Measurements from ENCODE around the gene CPXM2.

Gene CPXM2

DNA sequence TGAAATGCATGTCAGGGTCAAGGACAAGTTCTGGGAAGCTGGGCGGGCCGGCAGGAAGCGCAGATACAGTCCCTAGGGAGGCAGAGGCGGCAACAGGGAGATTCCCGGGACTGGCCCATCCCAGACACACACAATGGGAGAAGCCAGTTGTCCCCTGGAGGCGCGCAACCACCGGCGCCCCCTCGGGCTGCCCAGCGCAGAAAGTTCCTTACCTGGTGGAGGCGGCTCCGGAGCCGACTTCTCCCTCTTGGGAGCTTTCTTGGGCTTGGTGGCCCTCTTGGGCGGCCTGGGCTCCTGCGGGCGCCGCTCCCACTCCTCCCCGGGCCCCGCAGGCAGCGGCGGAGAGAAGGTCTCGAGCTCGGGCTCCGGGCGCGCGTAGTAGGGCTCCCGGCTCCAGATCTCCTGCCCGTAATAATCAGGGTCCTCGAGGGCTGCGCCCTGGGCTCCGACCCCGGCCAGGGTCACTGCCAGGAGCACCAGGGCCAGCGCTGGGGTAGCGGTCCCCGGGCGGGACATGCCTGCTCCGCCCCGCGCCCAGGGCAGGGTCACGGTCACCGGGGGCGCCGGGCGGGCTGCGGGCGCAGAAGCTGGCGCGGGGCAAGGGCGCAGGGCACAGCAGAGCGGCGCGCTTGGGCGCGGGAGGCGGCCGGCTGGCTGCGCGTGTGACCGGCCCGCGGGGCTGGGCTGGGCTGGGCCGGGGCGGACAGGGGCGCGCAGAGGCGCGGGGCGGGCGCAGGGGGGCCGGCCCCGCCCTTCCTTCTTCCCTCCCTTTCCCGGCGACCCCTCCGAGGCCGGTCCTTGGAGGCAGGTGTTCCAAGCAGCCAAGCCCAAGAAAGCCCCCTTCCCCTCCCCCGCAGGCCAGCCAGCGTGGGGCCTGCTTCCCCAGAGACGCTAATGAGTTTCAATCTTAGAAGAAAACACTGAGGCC lies at the start of gene CPXM2:
CPXM2 (minus strand) TSS at position 664 of the 928 bp plus-strand sequence; CDS start at position 516, 148 bp downstream.
- DNase-seq, result no peak

DNA sequence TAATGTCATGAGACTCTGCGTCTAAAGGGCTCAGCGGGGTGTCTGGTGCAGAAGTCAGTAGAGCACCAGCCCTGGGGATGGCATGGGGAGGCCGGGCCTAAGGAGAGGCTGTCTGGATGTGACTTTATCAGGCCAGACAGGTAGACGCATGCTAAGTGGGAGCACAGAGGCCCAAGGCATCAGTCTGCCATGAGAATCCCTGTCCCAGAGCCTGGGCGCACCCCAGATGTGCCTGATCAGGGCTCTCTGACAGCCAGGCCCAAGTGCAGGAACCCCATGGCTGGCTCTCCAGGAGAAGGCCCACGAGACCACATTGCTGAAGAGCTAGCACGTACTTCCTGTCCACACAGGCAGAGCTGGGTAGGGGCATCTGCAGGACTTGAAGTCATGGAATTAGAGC lies 48.0 kb upstream of the CPXM2 start:
- DNase-seq, result no peak

DNA sequence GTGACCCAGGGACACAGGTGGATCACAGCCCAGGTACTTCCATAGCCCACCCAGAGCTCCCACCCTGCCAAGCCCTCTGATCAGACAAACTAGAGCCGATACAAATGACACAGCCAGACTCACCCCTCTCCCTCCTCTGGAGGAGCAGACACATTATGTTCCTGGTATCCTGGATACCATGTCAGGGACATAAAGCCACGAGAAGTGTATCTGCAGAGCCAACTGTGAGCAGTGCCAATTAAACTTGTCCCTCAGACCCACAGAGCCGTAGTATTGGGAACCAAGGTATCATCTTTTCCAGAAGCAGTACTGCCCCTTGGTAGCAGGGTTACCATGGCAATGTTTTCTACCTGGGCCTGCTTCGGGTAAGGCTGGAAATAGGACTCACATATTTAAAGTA lies 47.3 kb upstream of the CPXM2 start:
- no peak for DNase-seq

DNA sequence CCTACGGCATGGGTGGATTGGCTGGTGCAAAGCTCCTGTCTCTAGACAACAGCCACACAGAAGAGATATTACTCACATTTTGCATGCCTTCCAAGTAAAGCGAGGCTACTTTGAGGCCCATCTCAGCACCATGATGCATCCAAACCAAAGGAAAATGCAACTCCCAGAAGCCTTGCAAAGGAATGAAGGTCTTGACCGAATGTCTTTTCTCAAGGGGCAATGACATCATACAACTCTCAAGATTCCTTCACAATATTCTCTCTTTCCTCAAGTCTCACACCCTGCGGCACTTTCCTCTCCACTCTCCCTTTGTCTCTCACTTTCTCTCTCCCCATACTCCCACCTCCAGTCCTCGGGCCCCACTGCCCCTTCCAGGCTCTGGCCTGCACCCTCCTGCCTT lies 44.8 kb upstream of the CPXM2 start:
- DNase-seq, result no peak

DNA sequence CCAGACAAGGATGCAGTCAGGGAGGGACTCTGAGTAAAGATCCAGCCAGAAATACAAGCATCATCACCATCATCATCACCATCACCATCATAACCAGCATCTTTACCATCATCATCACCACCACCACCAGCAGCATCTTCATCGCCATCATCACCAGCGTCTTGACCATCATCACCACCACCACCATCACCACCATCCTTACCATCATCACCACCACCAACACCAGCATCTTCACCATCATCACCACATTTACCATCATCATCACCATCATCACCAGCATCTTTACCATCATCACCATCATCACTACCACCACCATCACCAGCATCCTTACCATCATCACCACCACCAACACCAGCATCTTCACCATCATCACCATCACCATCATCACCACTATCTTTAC lies 44.1 kb upstream of the CPXM2 start:
- DNase-seq, result no peak

DNA sequence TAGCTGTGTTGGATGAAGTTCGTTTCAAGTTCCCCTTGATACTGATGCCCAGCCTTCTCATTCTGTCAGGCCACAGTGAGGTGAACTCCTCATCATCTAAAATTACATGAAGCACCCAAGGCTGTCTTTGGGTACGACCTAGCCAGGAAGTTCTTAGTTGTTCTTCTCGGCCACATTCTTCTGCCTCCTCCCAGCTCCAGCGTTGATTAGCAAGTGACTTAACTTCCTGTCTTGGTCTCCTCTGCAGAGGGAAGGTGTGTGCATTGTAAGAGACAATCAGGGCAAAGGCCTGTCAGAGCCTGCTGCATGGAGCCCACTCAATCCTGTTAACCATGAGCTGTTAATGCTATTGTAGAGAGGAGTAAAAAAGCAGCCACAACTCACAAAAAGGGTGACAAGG lies 43.2 kb upstream of the CPXM2 start:
- no peak for DNase-seq

DNA sequence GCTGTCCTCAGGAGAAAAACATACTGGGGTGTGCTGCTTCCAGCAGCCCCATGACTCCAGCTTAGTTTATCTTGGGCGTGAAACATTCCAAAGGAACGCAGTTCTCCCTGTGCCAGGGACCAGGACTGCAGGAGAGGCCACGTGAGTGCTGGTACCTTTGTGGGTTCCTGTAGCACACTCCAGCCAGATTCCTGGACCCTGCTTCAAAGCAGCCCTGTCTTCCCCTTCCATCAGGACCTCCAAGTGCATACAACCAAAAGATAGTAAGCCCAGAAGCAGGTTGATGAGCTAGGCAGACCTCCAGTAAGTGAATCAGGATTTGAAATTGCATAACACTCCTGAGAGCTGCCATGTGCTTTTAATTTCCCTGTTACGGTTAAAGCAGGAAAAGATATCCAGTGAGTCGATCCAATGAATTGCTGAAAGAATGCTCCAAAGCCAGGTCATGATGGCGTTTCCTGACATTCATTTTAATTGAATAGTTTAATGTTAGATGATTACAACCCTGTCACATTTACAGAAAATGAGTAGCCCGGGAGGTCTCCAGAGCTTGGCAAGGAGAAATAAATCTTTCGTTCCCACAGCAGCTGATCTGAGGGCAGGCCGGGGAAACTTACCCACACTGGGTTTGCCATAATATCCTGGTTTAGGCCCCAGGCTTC lies 38.9 kb upstream of the CPXM2 start:
- DNase-seq, result no peak

DNA sequence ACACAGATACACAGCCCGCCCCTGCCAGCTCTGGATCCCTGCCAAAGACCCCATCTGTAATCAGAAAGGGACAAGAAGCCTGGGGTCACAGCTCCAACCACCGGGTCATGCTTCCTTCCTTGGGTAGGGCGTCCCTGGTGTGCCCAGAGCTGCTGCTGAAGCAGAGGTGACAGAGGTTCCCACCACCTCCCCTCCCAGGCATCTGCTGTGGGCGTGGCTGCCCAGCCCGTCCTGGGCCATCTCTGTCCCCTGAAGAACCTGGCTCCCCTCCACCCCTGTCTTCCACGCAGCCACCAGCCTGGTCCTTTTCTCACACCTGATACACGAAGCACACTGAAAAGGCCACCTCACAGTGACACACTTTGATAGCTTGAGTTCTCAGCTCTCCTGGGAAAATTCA lies 38.2 kb upstream of the CPXM2 start:
- DNase-seq, result no peak

DNA sequence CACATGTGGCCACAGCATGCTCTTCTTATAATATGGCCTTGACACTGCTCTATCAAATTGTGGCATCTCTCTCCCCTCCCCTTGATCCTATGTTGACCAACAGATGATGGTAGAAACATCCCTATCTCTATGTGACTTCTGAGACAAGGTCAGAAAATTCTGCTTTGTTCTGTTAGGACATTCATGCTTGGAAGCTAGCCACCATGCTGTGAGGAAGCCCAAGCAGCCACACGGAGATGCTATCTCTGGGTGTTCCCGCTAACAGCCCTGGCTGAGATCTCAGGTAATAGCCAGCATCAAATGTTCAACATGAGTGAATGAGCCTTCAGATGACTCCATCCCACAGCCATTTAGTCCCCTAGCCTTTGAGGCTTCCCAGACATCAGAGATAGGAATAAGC lies 36.8 kb upstream of the CPXM2 start:
- DNase-seq, result no peak

DNA sequence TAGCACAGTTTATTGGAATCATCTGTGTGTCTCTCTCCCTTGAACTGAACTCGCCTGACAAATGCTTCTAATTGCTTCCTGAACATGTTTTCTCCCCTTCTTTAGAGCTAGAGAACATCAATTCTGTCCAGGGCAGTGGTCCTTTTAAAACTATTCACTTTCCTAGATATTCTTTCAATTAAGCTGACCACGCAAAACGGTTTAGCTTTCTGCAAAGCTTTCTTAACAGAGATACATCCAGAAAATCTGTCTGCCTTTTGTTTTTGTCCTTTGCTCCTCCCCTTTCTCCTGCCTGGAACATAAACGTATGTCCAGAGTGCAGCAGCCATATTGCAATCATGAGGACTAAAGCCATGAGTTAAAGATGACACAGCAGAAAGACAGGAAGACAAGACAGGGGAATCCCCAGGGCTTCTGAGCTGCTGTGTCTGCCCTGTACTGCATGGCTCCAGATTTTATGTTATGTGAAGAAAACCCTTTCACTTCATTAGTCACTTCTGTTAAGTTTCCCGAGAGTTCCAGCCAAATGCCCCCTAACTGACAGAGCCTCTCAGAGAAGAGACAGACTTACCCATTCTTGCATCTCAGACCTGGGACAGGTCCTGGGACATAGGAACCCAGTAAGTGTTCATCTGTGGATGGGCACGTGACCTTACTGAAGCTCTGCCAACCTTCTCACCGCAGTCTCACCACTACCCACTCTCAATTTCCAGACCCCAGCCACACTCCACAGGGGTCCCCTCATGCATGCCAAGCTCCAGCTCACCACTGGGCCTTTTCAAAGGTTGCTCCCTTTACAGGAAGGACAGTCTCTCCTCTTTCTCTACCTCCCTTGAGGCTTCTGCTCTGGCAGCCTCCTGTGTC lies 35.0 kb upstream of the CPXM2 start:
- DNase-seq, result no peak

DNA sequence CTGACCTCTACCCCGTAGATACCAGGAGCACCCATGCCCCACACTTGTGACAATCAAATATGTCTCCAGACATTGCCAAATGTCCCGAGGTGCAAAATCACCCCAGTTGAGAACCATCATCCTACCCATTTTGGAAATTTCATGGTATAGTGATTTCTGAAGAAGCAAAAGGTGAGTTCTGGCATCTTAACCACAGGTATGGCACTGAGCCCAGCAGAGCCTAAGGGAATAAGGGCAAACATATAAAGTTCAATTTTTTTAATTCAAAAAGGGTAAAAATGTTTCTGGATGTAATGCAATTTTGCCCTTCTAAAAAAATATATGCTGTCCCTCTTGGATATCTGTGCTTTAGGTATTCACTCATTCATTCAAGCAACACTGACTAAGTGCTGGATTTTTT lies 30.5 kb upstream of the CPXM2 start:
- no peak for DNase-seq

DNA sequence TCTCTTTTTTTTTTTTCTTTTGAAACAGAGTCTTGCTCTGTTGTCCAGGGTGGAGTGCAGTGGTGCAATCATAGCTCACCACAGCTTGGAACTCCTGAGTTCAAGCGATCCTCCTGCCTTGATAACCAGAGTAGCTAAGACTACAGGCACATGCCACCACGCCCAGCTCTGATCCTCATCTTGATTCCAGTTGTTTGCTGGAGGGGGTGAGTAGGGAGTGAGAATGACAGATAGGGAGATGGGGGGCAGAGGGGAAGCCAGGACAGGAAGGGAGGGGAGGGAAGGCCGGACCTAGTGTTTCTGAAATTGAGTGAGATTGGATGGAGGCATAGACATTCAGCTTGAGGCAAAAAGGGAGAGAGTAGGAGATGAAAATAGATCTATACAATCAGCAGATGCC lies 25.2 kb upstream of the CPXM2 start:
- DNase-seq, result no peak

DNA sequence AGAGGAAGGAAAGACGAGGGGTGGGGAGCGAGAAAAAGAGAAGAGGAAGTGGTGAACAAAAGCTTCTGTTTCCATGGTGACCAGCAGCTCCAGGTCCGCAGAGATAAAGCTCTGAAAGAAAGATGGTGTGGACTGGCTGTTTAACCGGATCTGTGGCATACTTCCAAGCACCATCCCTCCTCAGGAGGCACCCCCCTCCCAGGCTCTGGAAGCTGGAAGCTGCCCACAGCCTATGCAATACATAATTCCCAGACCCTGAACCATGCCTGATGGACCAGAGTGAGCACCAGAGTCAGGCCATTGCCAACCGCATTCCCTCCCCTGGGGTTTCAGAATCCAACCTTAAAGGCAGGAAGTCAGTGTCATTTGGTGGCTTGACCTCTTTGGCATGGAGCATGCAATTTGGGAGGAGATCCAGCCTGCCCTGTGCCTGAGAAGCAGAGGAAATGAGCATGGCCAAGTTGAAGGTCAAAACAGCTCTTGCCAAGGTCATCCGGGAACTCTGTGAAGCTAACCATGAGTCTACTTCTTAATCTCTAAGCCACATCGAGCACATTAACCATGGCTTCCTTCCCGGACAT lies 22.2 kb upstream of the CPXM2 start:
- DNase-seq, result no peak

DNA sequence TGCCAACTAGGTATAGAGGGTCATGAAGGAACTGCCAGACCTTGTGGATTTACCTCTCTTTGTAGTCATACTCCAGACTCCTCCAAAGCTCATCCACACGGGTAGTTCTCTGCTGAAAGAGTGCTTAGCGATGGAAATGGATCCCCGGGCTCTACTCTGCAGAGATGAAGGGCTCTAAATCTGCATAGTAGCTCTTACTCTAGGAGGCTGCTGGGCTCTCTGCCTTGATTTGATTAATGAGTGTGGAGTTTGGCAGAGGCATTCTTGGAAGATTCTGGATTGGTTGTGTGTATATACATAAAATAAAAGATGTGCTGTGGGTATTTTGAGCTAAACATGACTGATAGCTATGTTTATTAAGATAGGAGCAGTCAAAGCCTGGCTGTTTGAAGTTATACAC lies 21.3 kb upstream of the CPXM2 start:
- no peak for DNase-seq

DNA sequence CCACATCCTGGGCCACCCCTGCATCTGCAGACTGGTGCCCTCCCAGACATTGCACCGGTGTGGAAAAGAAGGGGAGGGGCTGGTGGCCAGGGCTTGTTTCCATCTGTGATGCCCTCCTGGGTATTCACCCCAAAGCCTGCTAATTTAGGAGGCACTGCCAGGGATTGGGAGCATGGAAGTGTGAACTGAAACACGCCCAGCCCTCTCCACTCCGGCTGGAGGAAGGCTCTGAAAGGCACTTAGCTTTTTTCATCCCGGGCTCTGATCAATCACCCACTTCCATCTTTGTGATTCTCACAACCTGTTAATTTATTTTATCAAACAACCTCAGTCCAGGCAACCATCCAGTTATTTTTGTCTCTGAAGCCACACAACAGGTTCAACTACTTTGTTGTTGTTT lies 20.9 kb upstream of the CPXM2 start:
- DNase-seq, result no peak

DNA sequence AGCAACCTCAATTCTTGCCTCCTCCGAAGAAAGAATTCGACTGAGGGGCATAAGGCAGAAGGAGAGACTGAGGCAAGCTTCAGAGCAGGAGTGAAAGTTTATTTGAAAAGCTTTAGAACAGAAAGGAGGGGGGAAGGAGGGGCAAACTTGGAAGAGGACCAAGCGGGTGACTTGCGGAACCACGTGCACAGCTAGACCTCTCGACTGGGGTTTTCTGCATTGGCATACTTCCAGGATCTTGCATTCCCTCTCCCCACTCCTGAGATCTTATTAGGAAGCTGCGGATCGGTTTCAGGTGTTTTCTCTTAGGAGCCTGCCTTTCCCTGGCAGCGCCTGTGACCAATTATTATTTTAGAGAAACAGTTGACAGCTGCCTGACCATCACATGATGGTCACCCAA lies 20.3 kb upstream of the CPXM2 start:
- DNase-seq, result no peak

DNA sequence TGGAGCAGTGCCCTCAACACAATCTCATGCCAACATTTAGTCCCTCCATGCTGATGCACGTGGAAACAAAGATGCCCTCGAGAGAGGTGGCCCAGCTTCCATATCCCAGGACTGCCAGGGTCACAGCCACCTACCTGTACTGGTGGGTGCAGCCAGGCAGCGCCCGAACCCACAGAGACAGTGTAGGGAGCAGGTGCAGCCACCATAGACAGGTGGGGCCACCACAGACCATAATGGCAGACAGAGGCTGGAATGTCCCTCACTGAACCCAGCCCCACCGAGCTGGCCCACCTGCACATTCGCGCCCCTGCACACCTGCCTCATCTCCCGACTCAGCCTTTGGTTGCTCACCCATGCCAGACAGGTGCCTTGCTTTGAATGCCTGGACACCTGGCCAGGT lies 18.3 kb upstream of the CPXM2 start:
- DNase-seq, result no peak

DNA sequence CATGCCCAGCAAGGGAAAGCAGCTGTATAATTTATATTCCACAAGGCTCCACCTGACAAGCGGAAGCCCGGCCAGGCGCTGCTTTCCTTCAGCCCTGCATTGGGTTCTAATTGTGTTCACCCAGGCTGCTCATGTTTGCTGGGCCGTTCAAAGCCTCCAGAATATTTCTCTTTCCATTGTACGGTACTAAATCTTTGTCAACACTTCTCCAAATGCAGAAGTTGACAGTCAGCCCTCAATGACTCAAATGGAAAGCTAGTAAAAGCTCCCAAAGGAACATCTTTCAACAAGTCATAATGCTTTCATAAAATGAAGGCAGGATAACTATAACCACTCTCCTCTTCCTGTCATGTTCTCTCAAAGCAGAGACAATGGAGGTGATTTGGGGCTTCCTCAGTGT lies 17.8 kb upstream of the CPXM2 start:
- no peak for DNase-seq

DNA sequence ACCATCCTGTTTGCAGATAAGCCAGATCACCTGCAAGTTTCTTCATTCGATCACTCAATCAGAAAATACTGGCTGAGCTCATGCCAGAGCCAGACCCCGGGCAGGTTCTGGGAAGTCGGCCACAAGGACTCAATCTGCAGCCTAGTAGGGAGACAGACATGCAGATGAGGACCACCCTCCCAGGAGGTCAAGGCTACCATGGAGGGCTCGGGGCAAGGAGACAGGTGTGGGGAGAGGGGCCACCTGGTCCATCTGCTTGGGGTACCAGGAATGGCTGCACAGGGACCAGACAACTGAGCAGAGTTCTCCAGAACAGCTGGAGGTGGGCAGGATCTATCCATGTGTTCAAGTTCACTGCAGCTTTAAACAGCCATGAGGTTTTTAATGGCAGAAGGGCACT lies 16.8 kb upstream of the CPXM2 start:
- no peak for DNase-seq

DNA sequence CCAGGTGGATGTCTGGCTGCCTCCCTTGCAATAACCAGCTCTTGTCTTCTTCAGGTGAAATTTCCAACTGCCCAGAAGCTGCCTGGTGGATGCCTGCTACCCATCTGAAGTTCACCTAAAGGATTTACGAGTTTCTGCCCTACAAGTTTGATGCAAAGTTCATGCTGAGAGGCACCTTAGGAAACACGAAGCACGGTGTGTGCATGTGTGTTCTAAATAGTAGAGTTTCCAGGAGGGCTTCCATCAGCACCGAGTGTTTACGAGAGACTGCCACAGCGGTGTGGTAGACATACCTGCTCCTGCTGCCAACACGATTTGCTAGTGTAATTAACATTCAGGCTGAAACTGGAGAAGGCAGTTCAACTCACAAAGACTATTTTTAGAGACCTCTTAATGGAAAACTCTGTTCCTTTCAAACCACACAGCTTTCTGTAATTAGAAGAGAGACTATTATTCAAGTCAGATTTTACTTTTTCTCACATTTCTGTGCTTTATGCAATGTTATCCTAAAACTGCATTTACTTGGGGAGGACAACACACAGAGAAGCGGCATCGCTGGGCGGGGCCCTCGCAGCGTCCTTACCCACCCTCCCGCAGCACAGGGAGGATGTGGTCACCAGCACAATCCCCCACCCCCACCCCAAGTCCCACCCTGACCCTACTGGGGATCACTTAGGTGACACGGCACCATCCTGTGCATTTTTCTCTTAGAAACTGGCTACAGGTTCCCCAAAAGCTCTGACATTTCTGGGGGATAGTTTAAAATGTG lies 15.5 kb upstream of the CPXM2 start:
- no peak for DNase-seq

DNA sequence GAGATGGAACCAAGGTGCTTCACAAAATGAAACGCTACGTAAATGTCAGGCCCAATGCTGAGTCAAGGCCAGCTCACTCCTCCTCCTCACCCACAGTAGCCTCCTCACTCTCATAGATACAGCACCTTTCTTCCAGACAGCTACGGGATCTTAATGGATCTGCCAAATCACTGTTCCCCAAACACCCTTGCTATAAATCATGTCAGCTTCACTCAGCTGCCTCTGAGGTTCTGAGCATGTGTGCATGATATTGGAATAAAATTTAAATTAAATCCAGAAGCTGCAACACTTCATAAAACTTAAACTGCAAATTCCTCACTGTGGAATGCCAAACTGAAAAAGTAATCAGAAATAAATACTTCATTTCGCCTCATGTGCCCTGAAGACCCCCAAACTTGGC lies 14.7 kb upstream of the CPXM2 start:
- no peak for DNase-seq

DNA sequence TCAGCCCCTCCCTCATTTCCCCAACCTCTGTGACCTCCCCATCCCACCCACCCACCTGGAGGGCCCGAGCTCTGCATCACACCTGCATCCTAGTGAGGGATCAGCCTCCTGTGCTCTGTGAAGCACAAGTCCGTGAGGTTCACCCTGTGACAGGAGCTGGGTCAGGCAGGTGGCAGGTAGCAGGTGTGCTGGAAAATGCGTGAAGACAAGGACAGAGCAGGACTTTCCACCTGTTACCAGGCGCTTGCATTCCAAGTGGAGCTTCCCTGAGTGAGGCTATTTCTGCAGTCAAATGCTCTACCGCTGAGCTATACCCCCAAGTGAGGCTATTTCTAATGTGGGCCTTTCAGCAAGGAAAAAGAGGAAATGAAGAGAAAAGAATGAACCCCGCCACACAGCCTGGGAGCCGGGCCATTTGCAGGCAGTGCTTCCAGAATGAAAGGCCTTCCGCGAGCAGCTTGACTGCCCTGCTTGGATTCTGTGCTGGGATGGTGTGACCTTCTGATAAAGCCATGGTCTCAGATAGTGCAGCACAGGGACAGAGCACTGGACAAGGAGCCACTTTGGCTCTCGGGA lies 13.3 kb upstream of the CPXM2 start:
- no peak for DNase-seq

All from stimulated activated CD4-positive, alpha-beta T cell treated with anti-CD3 and anti-CD28 coated beads, Interleukin-12 subunit alpha, Interleukin-12 subunit beta, amount 100 ng/mL, for 4 hours (primary cell).